Measurements from ENCODE around the gene RASGRF1. TPM values are rescaled to one million over a fixed set of nuclear protein-coding genes. Genes with fewer than 3 reads are reported as not detected.

The RASGRF1 gene
- total RNA-seq, 1 experiment from 2014 or later: 0.59 TPM

GRCh38 chr15:78947506-78947905 lies 143.1 kb downstream of the RASGRF1 start:
- no TSS peak for BruUV-seq (replicated peaks)
- in situ Hi-C loops (cut with HindIII; ENCODE audit: low pct_unique_long_range_greater_than_20kb, low sequenced_read_pairs): no loop called here
- peak overlapping the region; percentile 52; the same call in 1 of the 2 replicates for H3K27ac ChIP-seq (ENCODE audit: low read length)

GRCh38 chr15:78946493-78946892 lies 144.1 kb downstream of the RASGRF1 start:
- H3K36me3 ChIP-seq (ENCODE audit: control insufficient read depth, insufficient read depth, low read length): no peaks in the 10 kb centered on the region
- BruUV-seq (replicated peaks): no TSS peak
- ChIA-PET CTCF (no interaction called here), POLR2A (no interaction called here)
- H3K9me3 ChIP-seq (ENCODE audit: control insufficient read depth, insufficient read depth, low read depth, low read length): no peaks in the 10 kb centered on the region
- H3K27ac ChIP-seq (ENCODE audit: low read length): peak overlapping the region; percentile 62; the same call in 1 of the 2 replicates
- no peaks in the 10 kb centered on the region for H3K27me3 ChIP-seq (ENCODE audit: control insufficient read depth, insufficient read depth, low read length)
- no peak overlapping the region for H3K4me3 ChIP-seq (ENCODE audit: low read depth in 2 of 2, low read length in 2 of 2)
- peaks cover 44% of the 10 kb centered on the region for H3K4me1 ChIP-seq (ENCODE audit: control insufficient read depth, insufficient read depth, low read length)
- TF ChIP-seq POLR2AphosphoS5 (IDR thresholded peaks at IDR 0.05; ENCODE audit: low read depth, low read length): no peak
- TF ChIP-seq REST (IDR thresholded peaks at IDR 0.05; ENCODE audit: insufficient read depth in 1 of 2, low read depth in 2 of 2, low read length in 1 of 2): no peak
- no peak for TF ChIP-seq SIN3A (IDR thresholded peaks at IDR 0.05; ENCODE audit: borderline replicate concordance, insufficient read depth, low read depth, low read length)
- TF ChIP-seq CTCF (IDR thresholded peaks at IDR 0.05): no peak
- TF ChIP-seq TCF7L2 (IDR thresholded peaks at IDR 0.05; ENCODE audit: low read depth, low read length): no peak
- no peak for ATAC-seq
- in situ Hi-C loops (cut with HindIII; ENCODE audit: low pct_unique_long_range_greater_than_20kb, low sequenced_read_pairs) (no loop called here), intact Hi-C loops (cut with micrococcal nuclease; ENCODE audit: unreplicated experiment) (no loop called here)
- no peak for DNase-seq (ENCODE audit: low read depth, low spot score)

More at GRCh38 chr15:78947506-78947905, 143.1 kb downstream of the RASGRF1 start:
- TF ChIP-seq REST (IDR thresholded peaks at IDR 0.05; ENCODE audit: insufficient read depth in 1 of 2, low read depth in 2 of 2, low read length in 1 of 2): no peak
- no peak for TF ChIP-seq POLR2AphosphoS5 (IDR thresholded peaks at IDR 0.05; ENCODE audit: low read depth, low read length)
- TF ChIP-seq SIN3A (IDR thresholded peaks at IDR 0.05; ENCODE audit: borderline replicate concordance, insufficient read depth, low read depth, low read length): no peak
- TF ChIP-seq CTCF (IDR thresholded peaks at IDR 0.05): no peak
- no peak for TF ChIP-seq TCF7L2 (IDR thresholded peaks at IDR 0.05; ENCODE audit: low read depth, low read length)
- ChIA-PET CTCF (no interaction called here), POLR2A (no interaction called here)
- DNase-seq (ENCODE audit: low read depth, low spot score): no peak
- Histone ChIP-seq H3K4me3 (ENCODE audit: low read depth in 2 of 2, low read length in 2 of 2) (no peak overlapping the region), H3K27me3 (ENCODE audit: control insufficient read depth, insufficient read depth, low read length) (no peaks in the 10 kb centered on the region), H3K4me1 (ENCODE audit: control insufficient read depth, insufficient read depth, low read length) (peaks cover 51% of the 10 kb centered on the region), H3K9me3 (ENCODE audit: control insufficient read depth, insufficient read depth, low read depth, low read length) (no peaks in the 10 kb centered on the region), H3K36me3 (ENCODE audit: control insufficient read depth, insufficient read depth, low read length) (no peaks in the 10 kb centered on the region)
- ATAC-seq: no peak
- intact Hi-C loops (cut with micrococcal nuclease; ENCODE audit: unreplicated experiment): no loop called here

Data from Panc1 (cell line).